ENCODE data around the gene ITPKC.

ITPKC gene

DNA sequence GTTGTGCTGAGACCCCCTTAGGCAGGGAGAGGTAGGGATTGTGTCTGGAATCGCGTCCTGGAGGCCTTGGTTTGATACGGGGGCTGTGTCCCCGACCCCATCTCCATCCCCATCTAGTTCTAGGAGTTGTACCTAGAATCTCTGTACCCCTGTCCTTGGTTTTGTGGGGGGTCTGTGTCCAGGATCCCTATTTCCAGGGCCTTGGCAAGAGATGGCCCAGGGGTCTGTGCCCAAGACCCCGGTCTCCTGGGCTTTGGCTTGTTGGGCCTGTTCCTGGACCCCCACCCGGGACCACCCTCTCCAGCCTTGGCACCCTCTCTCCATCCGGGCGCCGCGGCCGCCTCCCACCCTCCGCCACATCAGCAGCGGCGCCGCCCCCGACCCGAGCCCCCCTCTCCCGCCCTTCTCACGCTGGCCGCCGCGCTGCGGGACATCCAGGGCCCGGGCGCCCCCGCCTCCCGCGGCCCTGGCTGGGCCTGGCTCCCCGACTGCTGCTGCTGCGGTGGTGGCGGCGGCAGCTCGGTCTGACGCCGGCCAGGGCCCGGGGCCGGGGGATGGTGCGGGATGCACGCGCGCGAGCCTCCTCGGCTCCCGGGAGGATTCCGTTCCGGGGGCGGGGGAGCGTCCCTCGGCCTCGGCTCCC lies 26.7 kb upstream of the ITPKC start, which contains the start of gene NUMBL:
Gene NUMBL, minus strand, starts transcription at position 602 of the 643 bp plus-strand sequence. Its CDS starts 168 bp downstream, at position 434.
- no peak for DNase-seq (ENCODE audit: low read depth in 2 of 2)

DNA sequence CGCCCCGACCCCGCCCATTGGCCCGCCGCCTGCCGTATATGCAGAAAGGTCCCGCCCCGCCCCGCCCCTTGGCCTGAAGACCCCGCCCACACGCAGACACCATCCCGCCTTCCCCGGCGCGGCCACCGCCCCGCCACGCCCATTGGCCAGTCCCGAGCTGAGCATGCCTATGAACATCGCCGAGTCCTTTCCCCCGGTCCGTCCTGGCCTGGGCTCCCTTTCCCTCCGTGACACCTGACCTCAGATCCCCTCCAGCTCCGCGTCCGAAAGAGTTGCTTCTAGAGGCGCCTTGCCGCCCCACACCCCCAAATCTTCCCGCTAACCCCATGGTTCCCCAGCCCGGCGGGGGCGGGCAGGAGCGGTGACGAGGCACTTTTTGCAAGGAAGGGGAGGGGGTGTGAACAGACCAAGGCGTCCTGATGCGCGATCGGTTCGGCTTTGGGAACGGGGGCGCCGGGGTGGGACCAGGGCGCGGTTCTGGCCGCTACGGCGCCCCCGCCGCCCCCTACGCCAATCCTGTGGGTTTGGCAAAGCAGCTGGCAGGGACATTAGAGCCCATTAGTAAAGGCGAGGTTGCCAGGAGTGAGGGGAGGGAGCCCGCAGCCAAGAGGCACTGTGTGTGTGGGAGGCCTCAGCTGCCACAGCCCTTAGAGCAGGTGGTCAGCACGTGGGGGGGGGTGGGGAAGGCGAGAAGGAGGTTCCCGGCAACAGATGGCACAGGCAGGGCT lies 26.1 kb upstream of the ITPKC start:
- peak; percentile 71 to 86 for DNase-seq (ENCODE audit: low read depth in 2 of 2)

DNA sequence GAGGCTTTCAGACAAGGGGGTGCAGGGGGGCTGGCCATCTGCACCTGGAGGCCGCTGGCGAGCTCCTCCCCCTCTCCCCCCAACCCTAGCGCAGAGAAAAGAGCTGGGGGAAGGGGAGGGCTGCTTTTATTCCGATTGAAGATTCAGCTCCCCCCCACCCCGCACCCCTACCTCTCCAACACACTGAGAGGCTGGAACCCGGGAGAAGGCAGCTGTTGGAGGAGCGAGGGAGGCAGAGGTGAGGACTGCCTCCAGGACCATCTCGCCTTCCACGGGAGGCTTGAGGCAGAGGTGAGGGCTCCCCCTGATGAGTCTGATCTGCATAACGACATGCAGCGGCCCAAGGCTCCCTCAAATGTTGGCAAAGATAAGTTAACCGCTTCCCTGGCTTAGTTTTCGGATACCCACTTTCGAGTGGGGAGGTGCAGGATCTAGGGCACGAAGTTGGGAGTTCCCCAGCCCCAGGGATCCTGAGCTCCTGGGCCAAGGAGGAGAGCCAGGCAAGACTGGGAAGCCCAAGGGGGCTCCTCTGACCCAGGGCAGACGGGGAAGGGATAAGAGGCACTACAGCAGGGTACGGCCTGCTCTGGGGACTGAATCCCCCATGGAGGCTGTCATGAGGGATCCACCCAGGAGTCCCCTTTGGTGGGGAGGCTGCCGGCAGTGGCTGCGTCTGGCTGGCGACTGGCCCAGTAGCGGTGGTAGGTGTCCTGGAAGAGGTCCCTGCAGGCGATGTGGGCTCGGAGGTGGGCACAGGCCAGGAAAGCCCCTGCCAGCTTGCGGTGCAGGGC lies 25.3 kb upstream of the ITPKC start:
- DNase-seq (ENCODE audit: low read depth in 2 of 2): no peak

GRCh38 chr19:40692212-40692551 lies 24.7 kb upstream of the ITPKC start:
- DNase-seq (ENCODE audit: low read depth in 2 of 2): no peak

GRCh38 chr19:40693150-40693788 lies 23.6 kb upstream of the ITPKC start:
- no peak for DNase-seq (ENCODE audit: low read depth in 2 of 2)

- no peak for DNase-seq (ENCODE audit: low read depth in 2 of 2)
Observed at GRCh38 chr19:40693896-40694295, 23.0 kb upstream of the ITPKC start.

DNA sequence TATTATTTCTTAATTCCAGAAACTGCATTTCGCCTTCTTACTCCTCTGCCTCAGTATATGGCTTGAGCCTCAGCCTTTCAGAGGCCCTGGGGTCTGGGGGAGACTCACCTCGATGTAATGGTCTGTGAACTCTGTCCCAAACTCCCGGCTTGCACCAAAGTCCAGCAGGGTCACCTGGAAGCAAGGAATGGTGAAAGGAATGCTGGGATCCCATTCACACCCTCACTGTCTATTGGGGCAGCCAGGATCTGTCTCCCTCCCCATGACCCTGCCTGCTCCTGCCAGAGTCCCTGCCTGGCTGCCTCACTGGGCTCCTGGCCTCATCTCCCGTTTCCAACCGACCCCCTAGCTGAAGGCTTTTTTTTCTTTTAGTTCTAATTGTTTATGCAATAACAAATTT lies 21.0 kb upstream of the ITPKC start:
- no peak for DNase-seq (ENCODE audit: low read depth in 2 of 2)

GRCh38 chr19:40697007-40697406 lies 19.9 kb upstream of the ITPKC start:
- DNase-seq (ENCODE audit: low read depth in 2 of 2): no peak

DNA sequence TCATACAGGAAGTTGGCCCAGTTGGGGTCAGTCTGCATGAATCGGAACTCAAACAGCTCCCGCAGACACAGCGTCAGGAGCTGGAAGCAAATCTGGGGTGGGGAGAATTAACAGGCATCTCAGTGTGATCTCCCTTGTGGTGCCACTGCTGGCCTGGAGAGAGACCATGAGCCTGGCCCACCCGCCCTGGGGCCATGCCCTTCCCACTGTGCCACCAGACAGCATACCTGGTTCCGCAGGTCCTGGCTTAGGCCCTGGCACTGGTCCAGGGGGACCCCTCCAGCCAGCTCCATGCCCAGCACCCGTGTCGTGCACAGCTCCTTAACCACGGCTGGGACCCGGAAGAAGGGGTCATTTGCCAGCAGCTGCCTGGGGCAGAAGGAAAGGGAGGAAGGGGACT lies 16.8 kb upstream of the ITPKC start:
- DNase-seq (ENCODE audit: low read depth in 2 of 2): no peak

DNA sequence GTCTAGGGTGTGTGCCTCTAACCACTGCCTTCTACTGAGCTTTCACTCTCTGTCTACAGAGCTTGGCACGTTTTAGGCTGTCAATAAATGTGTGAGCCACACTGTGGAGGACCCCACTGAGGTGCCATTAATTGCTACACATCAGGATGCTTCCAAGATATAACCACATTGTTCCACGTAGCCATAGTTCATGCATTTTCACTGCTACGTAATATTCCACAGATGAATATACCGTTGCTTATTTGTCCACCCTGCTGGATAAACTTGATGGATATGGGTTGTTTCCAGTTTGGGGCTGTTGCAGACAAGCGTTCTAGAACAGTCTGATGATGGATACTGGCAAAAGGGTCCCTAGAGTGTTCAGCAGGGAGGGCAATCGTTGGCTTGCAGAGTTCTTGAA lies 15.2 kb upstream of the ITPKC start:
- DNase-seq (ENCODE audit: low read depth in 2 of 2): no peak

DNA sequence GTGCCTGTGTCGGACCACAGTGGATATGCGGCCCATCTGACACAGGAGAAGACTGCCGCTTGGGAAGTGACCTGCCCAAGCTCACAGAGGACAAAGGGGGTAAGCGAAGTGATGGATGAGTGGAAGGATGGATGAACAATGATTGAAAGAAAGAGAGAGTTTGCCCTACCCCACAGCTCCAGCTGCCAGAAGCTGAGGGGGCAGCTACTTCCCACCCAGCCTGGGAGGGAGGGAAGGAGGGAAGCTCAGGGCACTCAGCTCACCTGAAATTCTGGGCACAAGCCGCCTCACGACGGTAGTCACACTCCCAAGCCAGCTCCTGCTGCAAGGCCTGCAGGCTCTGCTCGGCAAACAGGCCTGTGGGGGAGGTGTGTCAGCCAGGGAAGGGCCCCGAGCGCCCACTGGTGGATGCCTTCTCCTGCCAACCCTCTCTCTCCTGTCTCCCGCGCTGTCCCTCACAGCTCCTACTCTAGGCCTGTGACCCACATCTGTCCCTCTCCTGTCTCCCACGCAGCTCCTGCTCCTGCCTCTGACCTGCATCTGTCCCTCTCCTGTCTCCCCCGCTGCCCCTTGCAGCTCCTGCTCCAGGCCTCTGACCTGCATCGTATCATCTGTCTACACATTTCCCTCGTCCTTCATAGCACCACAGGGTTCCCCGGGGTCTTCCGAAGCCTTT lies 14.4 kb upstream of the ITPKC start:
- no peak for DNase-seq (ENCODE audit: low read depth in 2 of 2)

GRCh38 chr19:40703029-40703755 lies 13.7 kb upstream of the ITPKC start:
- DNase-seq (ENCODE audit: low read depth in 2 of 2): no peak

- no peak for DNase-seq (ENCODE audit: low read depth in 2 of 2)
Observed at GRCh38 chr19:40704491-40705361, 12.2 kb upstream of the ITPKC start.

- DNase-seq (ENCODE audit: low read depth in 2 of 2): no peak
Observed at GRCh38 chr19:40705362-40705651, 11.6 kb upstream of the ITPKC start.

GRCh38 chr19:40705950-40706619 lies 10.8 kb upstream of the ITPKC start:
- no peak for DNase-seq (ENCODE audit: low read depth in 2 of 2)

- DNase-seq (ENCODE audit: low read depth in 2 of 2): no peak
Observed at GRCh38 chr19:40707615-40708014, 9.3 kb upstream of the ITPKC start.

DNA sequence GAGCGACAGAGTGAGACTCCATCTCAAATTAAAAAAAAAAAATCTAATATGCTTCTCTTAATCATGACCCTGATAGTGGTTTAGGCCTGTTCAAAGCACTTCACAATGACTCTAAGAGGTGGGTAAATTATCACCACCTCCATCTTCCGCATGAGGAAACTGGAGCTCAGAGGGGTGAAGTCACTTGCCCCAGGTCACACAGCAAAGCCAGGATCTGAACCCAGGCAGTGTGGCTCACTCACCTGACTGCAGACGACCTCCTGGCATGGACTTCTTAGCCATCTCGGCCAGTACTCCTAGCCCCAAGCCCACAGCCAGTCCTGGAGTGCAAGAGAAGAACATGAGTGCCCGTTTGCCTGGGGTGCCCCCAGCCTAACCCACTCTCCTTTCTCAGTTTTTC lies 7.1 kb upstream of the ITPKC start:
- DNase-seq (ENCODE audit: low read depth in 2 of 2): no peak

DNA sequence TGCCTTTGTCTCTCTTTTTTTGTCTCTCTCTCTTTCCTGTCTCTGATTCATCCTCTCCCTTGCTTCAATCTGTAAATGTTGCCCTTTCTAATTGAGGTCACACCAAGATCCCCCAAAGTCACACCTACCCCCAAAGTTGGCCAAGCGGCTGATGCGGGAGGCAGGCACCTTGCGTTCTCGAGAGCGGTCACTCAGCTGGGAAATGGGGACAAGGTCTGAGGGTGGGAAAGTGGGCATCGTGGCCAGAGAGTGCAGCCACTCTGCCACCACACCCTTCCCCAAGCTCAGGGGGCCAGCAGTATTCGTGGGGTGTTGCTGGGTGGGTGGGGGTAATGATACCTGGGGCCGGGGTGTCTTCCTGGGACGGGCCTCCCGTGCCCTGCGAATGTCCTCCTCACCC lies 3.0 kb upstream of the ITPKC start:
- no peak for DNase-seq (ENCODE audit: low read depth in 2 of 2)

DNA sequence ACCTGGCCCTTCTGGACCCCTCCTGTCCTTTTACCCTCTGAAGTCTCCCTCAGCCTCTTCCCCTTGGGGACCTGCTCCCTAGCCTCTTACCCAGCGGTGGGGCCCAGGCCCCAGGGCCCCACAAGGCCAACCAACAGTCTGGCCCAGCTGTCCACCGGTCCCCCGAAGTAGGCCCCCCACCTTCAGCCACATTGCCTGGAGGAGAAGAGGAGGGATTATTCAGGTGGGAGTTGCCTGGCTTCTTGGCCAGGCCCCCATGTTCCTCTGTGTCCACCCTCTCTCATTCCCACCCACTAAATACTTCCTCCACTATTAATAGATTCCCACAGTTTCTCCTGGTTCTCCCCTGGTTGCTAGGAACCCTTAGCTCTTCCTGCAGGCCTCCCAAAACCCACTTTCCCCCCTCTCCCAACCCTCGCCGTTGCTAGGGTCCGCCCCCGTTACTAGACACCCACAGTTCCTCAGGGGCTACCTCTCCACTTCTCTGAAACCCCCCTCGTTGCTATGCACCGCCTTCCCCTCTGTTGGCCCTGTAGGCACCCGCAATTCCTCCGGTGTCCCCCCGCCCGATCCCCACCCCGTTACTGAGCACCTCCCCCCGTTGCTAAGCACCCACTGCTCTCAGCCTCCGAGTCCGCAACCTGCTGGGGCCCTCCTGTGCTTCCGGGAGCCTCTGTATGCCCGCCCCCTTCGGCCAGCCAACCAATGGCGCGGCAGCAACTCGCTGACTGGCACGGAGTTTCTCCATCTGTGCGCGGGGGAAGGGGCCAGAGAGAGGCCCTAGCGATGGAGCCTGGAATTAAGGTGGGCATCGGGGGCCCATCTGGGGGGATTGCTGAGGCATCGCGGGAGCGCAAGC lies 2.2 kb upstream of the ITPKC start:
- peak; percentile 87 to 89 for DNase-seq (ENCODE audit: low read depth in 2 of 2)
